OCI-M2 (cell line): Measurements from ENCODE around the gene RPP30.
"Not testable (repeated sequence)": the region's sequence is repeated elsewhere in the genome, so short reads cannot be mapped to it uniquely, and the experiment has no call there.

ENCODE experiments used
- DNase-seq: peaks from one replicate; lab custom pipeline; 2025; ENCODE audit not compliant: unreplicated experiment; lab: John Stamatoyannopoulos, UW

RPP30 gene

GRCh38 chr10:90871279-90871765, 452 bp upstream of the RPP30 start:
- peak; percentile 74 for DNase-seq

- no peak for DNase-seq
These were observed 860 bp downstream of the RPP30 start for GRCh38 chr10:90872648-90873020.

- DNase-seq, result no peak
These were observed 7.3 kb downstream of the RPP30 start for GRCh38 chr10:90879062-90879461.

GRCh38 chr10:90880059-90880719, 8.4 kb downstream of the RPP30 start:
- not testable (repeated sequence) for DNase-seq

GRCh38 chr10:90884431-90884830, 12.7 kb downstream of the RPP30 start:
- DNase-seq, result no peak

- no peak for DNase-seq
These were observed 13.4 kb downstream of the RPP30 start for GRCh38 chr10:90885176-90885575.

- no peak for DNase-seq
These were observed 15.8 kb downstream of the RPP30 start for GRCh38 chr10:90887555-90887954.

- no peak for DNase-seq
These were observed 16.6 kb downstream of the RPP30 start for GRCh38 chr10:90888387-90888786.

GRCh38 chr10:90889636-90890035, 17.9 kb downstream of the RPP30 start:
- no peak for DNase-seq

GRCh38 chr10:90890347-90890746, 18.6 kb downstream of the RPP30 start:
- DNase-seq, result no peak

- no peak for DNase-seq
These were observed 21.4 kb downstream of the RPP30 start for GRCh38 chr10:90893190-90893589.

GRCh38 chr10:90896916-90897315, 25.1 kb downstream of the RPP30 start:
- not testable (repeated sequence) for DNase-seq

GRCh38 chr10:90905925-90906324, 34.2 kb downstream of the RPP30 start:
- no peak for DNase-seq

- DNase-seq, result no peak
These were observed 34.8 kb downstream of the RPP30 start for GRCh38 chr10:90906596-90906995.

GRCh38 chr10:90911133-90912051, 39.6 kb downstream of the RPP30 start:
- no peak for DNase-seq

- no peak for DNase-seq
These were observed 40.4 kb downstream of the RPP30 start for GRCh38 chr10:90912174-90912573.

- DNase-seq, result no peak
These were observed 41.2 kb downstream of the RPP30 start for GRCh38 chr10:90912854-90913479.

- DNase-seq, result no peak
These were observed 42.1 kb downstream of the RPP30 start for GRCh38 chr10:90913774-90914420.

GRCh38 chr10:90914992-90915765, 43.4 kb downstream of the RPP30 start:
- no peak for DNase-seq

GRCh38 chr10:90915766-90916075, 43.9 kb downstream of the RPP30 start:
- DNase-seq, result no peak
